Liver (tissue), 3 donors: ENCODE measurements around the gene B4GALNT2.

Experiments used
- FOXA1 ChIP-seq: IDR thresholded peaks from 2 replicates; pipeline ENCODE4 v1.6.1; 2016; ENCODE audit warnings: antibody characterized with exemption
- JUND ChIP-seq, 2 donors: IDR thresholded peaks; 2 replicates each; pipeline ENCODE4 v1.6.1; 2016; ENCODE audit warnings: antibody characterized with exemption in 2 of 2
- NR2F2 ChIP-seq: IDR thresholded peaks from 2 replicates; pipeline ENCODE4 v1.6.1; 2016; ENCODE audit warnings: antibody characterized with exemption
- SP1 ChIP-seq: IDR thresholded peaks from 2 replicates; pipeline ENCODE4 v1.6.1; 2018; ENCODE audit warnings: antibody characterized with exemption, mild to moderate bottlenecking
- TF ChIP-seq, protein P1 (sequence below): fragments of 150-350 bp; IDR thresholded peaks from 2 replicates; pipeline ENCODE4 v1.5.1; 2017; ENCODE audit warnings: improper control_type of control experiment, low read depth, low read length; ENCODE audit not compliant: missing input control
- TF ChIP-seq, protein P2 (sequence below): IDR thresholded peaks from 2 replicates; pipeline ENCODE4 v1.6.1; 2016; ENCODE audit warnings: antibody characterized with exemption
- TF ChIP-seq, protein P3 (sequence below): IDR thresholded peaks from 2 replicates; pipeline ENCODE4 v1.6.1; 2016; ENCODE audit warnings: antibody characterized with exemption, mild to moderate bottlenecking
- TF ChIP-seq, protein P4 (sequence below): IDR thresholded peaks from 2 replicates; pipeline ENCODE4 v1.6.1; 2016; ENCODE audit warnings: antibody characterized with exemption
- donor health status: healthy.
- donor health status: healthy.

DNA sequence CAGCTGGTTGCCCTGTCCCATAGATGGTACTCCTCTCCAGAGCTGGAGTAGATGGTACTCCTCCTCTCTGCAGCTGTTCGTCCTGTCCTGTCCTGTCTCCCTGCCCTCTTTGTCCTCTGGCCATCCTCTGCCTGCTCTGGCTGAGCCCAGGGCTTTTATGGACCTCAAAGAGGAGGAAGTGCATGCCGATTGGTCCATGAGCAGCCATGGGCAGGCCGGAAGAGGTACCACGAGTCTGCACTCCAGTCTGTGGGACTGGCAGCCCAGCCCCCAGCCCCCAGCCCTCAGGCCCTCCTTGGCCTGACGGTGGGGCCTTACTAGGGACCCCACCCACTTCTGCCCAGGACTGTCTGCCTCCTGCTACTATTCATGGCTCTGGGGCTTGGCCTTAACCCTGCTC, 50.8 kb downstream of the B4GALNT2 start:
- TF ChIP-seq, protein P1, sequence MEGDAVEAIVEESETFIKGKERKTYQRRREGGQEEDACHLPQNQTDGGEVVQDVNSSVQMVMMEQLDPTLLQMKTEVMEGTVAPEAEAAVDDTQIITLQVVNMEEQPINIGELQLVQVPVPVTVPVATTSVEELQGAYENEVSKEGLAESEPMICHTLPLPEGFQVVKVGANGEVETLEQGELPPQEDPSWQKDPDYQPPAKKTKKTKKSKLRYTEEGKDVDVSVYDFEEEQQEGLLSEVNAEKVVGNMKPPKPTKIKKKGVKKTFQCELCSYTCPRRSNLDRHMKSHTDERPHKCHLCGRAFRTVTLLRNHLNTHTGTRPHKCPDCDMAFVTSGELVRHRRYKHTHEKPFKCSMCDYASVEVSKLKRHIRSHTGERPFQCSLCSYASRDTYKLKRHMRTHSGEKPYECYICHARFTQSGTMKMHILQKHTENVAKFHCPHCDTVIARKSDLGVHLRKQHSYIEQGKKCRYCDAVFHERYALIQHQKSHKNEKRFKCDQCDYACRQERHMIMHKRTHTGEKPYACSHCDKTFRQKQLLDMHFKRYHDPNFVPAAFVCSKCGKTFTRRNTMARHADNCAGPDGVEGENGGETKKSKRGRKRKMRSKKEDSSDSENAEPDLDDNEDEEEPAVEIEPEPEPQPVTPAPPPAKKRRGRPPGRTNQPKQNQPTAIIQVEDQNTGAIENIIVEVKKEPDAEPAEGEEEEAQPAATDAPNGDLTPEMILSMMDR, result no peak
- TF ChIP-seq, protein P2, sequence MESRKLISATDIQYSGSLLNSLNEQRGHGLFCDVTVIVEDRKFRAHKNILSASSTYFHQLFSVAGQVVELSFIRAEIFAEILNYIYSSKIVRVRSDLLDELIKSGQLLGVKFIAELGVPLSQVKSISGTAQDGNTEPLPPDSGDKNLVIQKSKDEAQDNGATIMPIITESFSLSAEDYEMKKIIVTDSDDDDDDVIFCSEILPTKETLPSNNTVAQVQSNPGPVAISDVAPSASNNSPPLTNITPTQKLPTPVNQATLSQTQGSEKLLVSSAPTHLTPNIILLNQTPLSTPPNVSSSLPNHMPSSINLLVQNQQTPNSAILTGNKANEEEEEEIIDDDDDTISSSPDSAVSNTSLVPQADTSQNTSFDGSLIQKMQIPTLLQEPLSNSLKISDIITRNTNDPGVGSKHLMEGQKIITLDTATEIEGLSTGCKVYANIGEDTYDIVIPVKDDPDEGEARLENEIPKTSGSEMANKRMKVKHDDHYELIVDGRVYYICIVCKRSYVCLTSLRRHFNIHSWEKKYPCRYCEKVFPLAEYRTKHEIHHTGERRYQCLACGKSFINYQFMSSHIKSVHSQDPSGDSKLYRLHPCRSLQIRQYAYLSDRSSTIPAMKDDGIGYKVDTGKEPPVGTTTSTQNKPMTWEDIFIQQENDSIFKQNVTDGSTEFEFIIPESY, result no peak
- no peak for TF ChIP-seq NR2F2
- TF ChIP-seq, protein P3, sequence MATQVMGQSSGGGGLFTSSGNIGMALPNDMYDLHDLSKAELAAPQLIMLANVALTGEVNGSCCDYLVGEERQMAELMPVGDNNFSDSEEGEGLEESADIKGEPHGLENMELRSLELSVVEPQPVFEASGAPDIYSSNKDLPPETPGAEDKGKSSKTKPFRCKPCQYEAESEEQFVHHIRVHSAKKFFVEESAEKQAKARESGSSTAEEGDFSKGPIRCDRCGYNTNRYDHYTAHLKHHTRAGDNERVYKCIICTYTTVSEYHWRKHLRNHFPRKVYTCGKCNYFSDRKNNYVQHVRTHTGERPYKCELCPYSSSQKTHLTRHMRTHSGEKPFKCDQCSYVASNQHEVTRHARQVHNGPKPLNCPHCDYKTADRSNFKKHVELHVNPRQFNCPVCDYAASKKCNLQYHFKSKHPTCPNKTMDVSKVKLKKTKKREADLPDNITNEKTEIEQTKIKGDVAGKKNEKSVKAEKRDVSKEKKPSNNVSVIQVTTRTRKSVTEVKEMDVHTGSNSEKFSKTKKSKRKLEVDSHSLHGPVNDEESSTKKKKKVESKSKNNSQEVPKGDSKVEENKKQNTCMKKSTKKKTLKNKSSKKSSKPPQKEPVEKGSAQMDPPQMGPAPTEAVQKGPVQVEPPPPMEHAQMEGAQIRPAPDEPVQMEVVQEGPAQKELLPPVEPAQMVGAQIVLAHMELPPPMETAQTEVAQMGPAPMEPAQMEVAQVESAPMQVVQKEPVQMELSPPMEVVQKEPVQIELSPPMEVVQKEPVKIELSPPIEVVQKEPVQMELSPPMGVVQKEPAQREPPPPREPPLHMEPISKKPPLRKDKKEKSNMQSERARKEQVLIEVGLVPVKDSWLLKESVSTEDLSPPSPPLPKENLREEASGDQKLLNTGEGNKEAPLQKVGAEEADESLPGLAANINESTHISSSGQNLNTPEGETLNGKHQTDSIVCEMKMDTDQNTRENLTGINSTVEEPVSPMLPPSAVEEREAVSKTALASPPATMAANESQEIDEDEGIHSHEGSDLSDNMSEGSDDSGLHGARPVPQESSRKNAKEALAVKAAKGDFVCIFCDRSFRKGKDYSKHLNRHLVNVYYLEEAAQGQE, result no peak
- no peak for TF ChIP-seq JUND (IDR thresholded peaks at IDR 0.05)
- TF ChIP-seq, protein P4, sequence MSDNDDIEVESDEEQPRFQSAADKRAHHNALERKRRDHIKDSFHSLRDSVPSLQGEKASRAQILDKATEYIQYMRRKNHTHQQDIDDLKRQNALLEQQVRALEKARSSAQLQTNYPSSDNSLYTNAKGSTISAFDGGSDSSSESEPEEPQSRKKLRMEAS, result no peak
- TF ChIP-seq SP1, result no peak
- no peak for TF ChIP-seq FOXA1
